ENCODE measurements around the gene TRIM42. TPM values are rescaled to one million over a fixed set of nuclear protein-coding genes. Genes with fewer than 3 reads are reported as not detected.

The TRIM42 gene
- total RNA-seq, 1 experiment from 2014 or later, result not detected

DNA sequence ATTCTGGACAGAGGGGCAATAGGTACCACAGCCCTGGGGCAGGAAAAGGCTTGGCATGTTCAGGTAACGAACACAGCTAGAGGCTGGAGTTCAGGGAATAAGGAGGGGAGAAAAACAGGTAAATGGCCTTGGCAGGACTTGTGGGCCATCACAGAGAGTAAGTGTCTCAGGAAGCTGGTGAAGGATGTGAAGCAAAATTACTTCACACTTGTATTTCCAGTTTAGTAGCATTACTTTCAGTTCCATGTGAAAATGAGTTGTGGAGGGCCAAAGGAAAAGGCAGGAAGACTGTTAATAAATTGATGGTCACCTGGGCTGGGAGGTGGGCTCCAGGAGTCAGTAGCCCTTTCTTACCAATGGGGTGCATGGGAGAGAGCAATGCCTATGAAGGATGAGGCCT, 25.6 kb downstream of the TRIM42 start:
- Histone ChIP-seq H3K9me2 (ENCODE audit: insufficient read depth) (no peaks in the 10 kb centered on the region), H3K4me3 (replicated peaks in 1 of 2; ENCODE audit: low read depth in 1 of 2, low read length in 2 of 2) (no peak overlapping the region), H3K4me2 (ENCODE audit: low read length) (no peak overlapping the region), H3K27ac (ENCODE audit: low read depth, low read length) (no peak overlapping the region), H3K79me2 (ENCODE audit: insufficient read depth, low read length) (no peaks in the 10 kb centered on the region), H3K9me3 (ENCODE audit: control insufficient read depth in 1 of 2, insufficient read depth in 1 of 2, low read depth in 1 of 2, low read length in 2 of 2) (no peaks in the 10 kb centered on the region), H3K27me3 (ENCODE audit: insufficient read depth, low read length) (peaks cover 10% of the 10 kb centered on the region; the same call in 1 of the 2 replicates), H3K9ac (ENCODE audit: low read length) (no peak overlapping the region), H2AFZ (ENCODE audit: low read depth, low read length, poor library complexity, severe bottlenecking) (no peak overlapping the region), H3K4me1 (ENCODE audit: control insufficient read depth in 1 of 2, insufficient read depth in 2 of 2, low read length in 2 of 2) (no peaks in the 10 kb centered on the region), H4K20me1 (ENCODE audit: insufficient read depth) (no peaks in the 10 kb centered on the region), H3K36me3 (ENCODE audit: control insufficient read depth in 1 of 2, insufficient read depth in 2 of 2, low read length in 2 of 2) (no peaks in the 10 kb centered on the region)
- ChIA-PET CTCF (no interaction called here), POLR2A (no interaction called here), RAD21 (ENCODE audit: low non-redundant PET in 1 of 2, low total read pairs in 2 of 2, uncharacterized antibody in 2 of 2, unreplicated experiment in 2 of 2) (no interaction called here)
- TF ChIP-seq POLR2AphosphoS5 (IDR thresholded peaks at IDR 0.05; ENCODE audit: low read depth, low read length) (no peak), ZFX (IDR thresholded peaks at IDR 0.05) (no peak), TCF7L2 (IDR thresholded peaks at IDR 0.05; ENCODE audit: borderline replicate concordance, extremely low read depth, insufficient read depth, insufficient read length) (no peak), ELF1 (IDR thresholded peaks at IDR 0.05; ENCODE audit: borderline replicate concordance, low read depth) (no peak), RAD21 (IDR thresholded peaks at IDR 0.05; ENCODE audit: low read depth) (no peak), FOSL1 (IDR thresholded peaks at IDR 0.05; ENCODE audit: low read depth) (no peak), CEBPB (IDR thresholded peaks at IDR 0.05; ENCODE audit: low read depth) (no peak), POLR2A (IDR thresholded peaks at IDR 0.05; ENCODE audit: borderline replicate concordance, extremely low read depth, insufficient read depth, insufficient read length) (no peak), YY1 (IDR thresholded peaks at IDR 0.05; ENCODE audit: extremely low read depth, insufficient replicate concordance, low read depth, low read length) (no peak)
- TF ChIP-seq, protein P1, sequence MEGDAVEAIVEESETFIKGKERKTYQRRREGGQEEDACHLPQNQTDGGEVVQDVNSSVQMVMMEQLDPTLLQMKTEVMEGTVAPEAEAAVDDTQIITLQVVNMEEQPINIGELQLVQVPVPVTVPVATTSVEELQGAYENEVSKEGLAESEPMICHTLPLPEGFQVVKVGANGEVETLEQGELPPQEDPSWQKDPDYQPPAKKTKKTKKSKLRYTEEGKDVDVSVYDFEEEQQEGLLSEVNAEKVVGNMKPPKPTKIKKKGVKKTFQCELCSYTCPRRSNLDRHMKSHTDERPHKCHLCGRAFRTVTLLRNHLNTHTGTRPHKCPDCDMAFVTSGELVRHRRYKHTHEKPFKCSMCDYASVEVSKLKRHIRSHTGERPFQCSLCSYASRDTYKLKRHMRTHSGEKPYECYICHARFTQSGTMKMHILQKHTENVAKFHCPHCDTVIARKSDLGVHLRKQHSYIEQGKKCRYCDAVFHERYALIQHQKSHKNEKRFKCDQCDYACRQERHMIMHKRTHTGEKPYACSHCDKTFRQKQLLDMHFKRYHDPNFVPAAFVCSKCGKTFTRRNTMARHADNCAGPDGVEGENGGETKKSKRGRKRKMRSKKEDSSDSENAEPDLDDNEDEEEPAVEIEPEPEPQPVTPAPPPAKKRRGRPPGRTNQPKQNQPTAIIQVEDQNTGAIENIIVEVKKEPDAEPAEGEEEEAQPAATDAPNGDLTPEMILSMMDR (IDR thresholded peaks at IDR 0.05 in 2 of 3, conservative IDR thresholded peaks at IDR 0.05 in 1 of 3; ENCODE audit: borderline replicate concordance in 1 of 3, insufficient read depth in 1 of 3, low read depth in 2 of 3, low read length in 2 of 3), result no peak
- TF ChIP-seq, protein P2, sequence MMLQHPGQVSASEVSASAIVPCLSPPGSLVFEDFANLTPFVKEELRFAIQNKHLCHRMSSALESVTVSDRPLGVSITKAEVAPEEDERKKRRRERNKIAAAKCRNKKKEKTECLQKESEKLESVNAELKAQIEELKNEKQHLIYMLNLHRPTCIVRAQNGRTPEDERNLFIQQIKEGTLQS (IDR thresholded peaks at IDR 0.05), result no peak
- TF ChIP-seq, protein P3, sequence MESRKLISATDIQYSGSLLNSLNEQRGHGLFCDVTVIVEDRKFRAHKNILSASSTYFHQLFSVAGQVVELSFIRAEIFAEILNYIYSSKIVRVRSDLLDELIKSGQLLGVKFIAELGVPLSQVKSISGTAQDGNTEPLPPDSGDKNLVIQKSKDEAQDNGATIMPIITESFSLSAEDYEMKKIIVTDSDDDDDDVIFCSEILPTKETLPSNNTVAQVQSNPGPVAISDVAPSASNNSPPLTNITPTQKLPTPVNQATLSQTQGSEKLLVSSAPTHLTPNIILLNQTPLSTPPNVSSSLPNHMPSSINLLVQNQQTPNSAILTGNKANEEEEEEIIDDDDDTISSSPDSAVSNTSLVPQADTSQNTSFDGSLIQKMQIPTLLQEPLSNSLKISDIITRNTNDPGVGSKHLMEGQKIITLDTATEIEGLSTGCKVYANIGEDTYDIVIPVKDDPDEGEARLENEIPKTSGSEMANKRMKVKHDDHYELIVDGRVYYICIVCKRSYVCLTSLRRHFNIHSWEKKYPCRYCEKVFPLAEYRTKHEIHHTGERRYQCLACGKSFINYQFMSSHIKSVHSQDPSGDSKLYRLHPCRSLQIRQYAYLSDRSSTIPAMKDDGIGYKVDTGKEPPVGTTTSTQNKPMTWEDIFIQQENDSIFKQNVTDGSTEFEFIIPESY (IDR thresholded peaks at IDR 0.05; ENCODE audit: extremely low read depth, insufficient replicate concordance, low read length), result no peak
- ATAC-seq (no peak), DNase-seq (ENCODE audit: low read depth, low spot score) (no peak)
- intact Hi-C loops (cut with micrococcal nuclease), result no loop called here
- no TSS peak for BruUV-seq (replicated peaks)

Measured in HCT116 (cell line).